ENCODE results near the gene BMPR1B. TPM values are rescaled to one million over a fixed set of nuclear protein-coding genes. Genes with fewer than 3 reads are reported as not detected.
A peak's percentile ranks its signal among the peaks of the same experiment; 100 is the strongest.

BMPR1B gene
- total and polyA plus RNA-seq, 2 of the 8 experiments (the other 6 are each of a cell fraction or from before 2014, with no cell fraction given), result 0.14 to 1.1 TPM

DNA sequence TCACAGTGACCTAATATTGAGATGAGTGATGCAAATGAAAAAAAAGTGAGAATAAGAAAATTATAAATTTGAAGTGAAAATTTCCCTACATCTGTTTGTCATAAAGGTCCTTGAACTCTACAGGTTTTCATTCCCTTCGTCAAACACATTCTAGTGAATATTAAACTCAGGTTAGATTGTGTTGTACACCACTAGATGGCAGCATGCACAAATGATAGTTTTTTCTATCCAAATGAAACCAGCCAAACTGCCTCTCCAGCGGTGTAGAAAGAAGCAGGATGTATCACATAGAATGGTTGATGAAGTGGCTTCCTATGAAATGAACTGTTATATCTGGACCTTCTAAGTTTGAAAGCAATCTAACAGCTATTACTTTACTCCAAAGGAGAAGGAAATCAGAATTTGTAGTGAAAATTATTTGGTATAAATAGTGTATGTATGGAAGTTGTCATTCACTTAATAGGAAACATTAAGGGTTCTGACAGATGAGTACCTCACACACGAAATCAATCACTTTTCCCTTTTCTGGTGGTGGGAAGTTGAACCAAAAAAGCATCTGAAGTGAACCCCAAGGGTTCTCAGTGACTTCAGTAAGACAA is 408.3 kb downstream of the BMPR1B start:
- no peak overlapping the region for H4K5ac ChIP-seq (ENCODE audit: insufficient read length, low read depth, low read length)
- H2BK120ac ChIP-seq (replicated peaks; ENCODE audit: low read depth, low read length), result no peak overlapping the region
- no peak overlapping the region for H2BK12ac ChIP-seq (ENCODE audit: low read depth, low read length)
- H3K4me1 ChIP-seq (replicated peaks in 1 of 4; ENCODE audit: control insufficient read depth in 3 of 4, insufficient read depth in 4 of 4, low read length in 3 of 4), result peaks cover 0 to 3% (median 0%) of the 10 kb centered on the region in 4 experiments; a peak in 1 of 7 replicates
- no peak overlapping the region for H3K18ac ChIP-seq (ENCODE audit: extremely low read depth, low read length)
- H2BK5ac ChIP-seq (ENCODE audit: low read depth, low read length), result no peak overlapping the region
- no peak overlapping the region for H3K4ac ChIP-seq (replicated peaks; ENCODE audit: insufficient read length, low read depth, low read length)
- FAIRE-seq, result peak; percentile 71
- no peak overlapping the region for H3K4me2 ChIP-seq (ENCODE audit: insufficient read depth in 1 of 2, low read depth in 2 of 2, low read length in 2 of 2)
- ChIA-PET CTCF (ENCODE audit: partially characterized antibody) (interaction anchor here (1.0 to 8.0 kb wide), 9 partner anchors 9 to 1488 kb away, joined by 3 to 52 read pairs (median 6); partner anchors contain the start of gene UNC5C), POLR2A (ENCODE audit: partially characterized antibody) (no interaction called here)
- H3K79me2 ChIP-seq (ENCODE audit: control insufficient read depth in 1 of 2, insufficient read depth in 2 of 2, low read length in 2 of 2), result no peaks in the 10 kb centered on the region
- H4K8ac ChIP-seq (ENCODE audit: extremely low read depth, insufficient read depth, low read length), result no peak overlapping the region
- H3K14ac ChIP-seq (ENCODE audit: insufficient read length), result no peak overlapping the region
- H3K36me3 ChIP-seq (ENCODE audit: control insufficient read depth in 2 of 4, insufficient read depth in 4 of 4, low read length in 3 of 4), result no peaks in the 10 kb centered on the region
- no peaks in the 10 kb centered on the region for H3K9me3 ChIP-seq (ENCODE audit: insufficient read depth in 2 of 2, low read depth in 1 of 2, low read length in 1 of 2)
- H4K20me1 ChIP-seq (replicated peaks in 1 of 2; ENCODE audit: control insufficient read depth in 1 of 2, insufficient read depth in 2 of 2, low read length in 2 of 2), result no peaks in the 10 kb centered on the region
- H3K23ac ChIP-seq (ENCODE audit: insufficient read length), result no peak overlapping the region
- no peak overlapping the region for H2BK15ac ChIP-seq (ENCODE audit: low read length)
- 39% methylated on average over 3 of the region's 3 CpGs; no CpG with 5 or more reads in 1 of the 2 experiments for WGBS, 2 experiments (ENCODE audit: extremely low coverage in 1 of 2, insufficient coverage in 1 of 2, insufficient read length in 1 of 2, insufficient replicate concordance in 2 of 2, low coverage in 1 of 2, low lambda C conversion rate in 2 of 2, missing lambda C conversion rate in 1 of 2)
- H3K4me3 ChIP-seq (ENCODE audit: extremely low read depth in 1 of 4, insufficient read depth in 2 of 4, low read depth in 3 of 4, low read length in 4 of 4), result no peak overlapping the region
- DNase-seq (ENCODE audit: low read depth in 1 of 2, low spot score in 2 of 2), result no peak
- H3K27ac ChIP-seq (ENCODE audit: low read depth, low read length), result no peak overlapping the region
- no peak overlapping the region for H2AK5ac ChIP-seq (ENCODE audit: low read depth, low read length)
- H4K91ac ChIP-seq (replicated peaks; ENCODE audit: insufficient read length, low read length), result no peak overlapping the region
- no peak overlapping the region for H3K56ac ChIP-seq (replicated peaks; ENCODE audit: insufficient read length, low read depth, low read length)
- TF ChIP-seq JUND (IDR thresholded peaks at IDR 0.05; ENCODE audit: low read length) (no peak), CTCF (IDR thresholded peaks at IDR 0.05; ENCODE audit: control extremely low read depth in 1 of 3, insufficient read depth in 1 of 3, low read depth in 1 of 3, low read length in 3 of 3) (peak in 2 of 3 experiments; percentile 44 to 59; a peak in 2 of 4 replicates), RAD21 (IDR thresholded peaks at IDR 0.05 in 1 of 2, conservative IDR thresholded peaks at IDR 0.05 in 1 of 2; ENCODE audit: low read depth in 2 of 2, low read length in 2 of 2) (peak; percentile 89 to 91)
- H3K9ac ChIP-seq (replicated peaks in 1 of 4; ENCODE audit: extremely low read depth in 1 of 4, low read depth in 3 of 4, low read length in 3 of 4), result no peak overlapping the region
- no peak overlapping the region for H2AFZ ChIP-seq (ENCODE audit: low read length)
- H3K79me1 ChIP-seq (ENCODE audit: low read depth, low read length), result no peaks in the 10 kb centered on the region
- H3K27me3 ChIP-seq (replicated peaks in 1 of 4; ENCODE audit: control insufficient read depth in 3 of 4, extremely low read depth in 1 of 4, insufficient read depth in 3 of 4, low read length in 3 of 4), result no peaks in the 10 kb centered on the region
- H3K23me2 ChIP-seq (ENCODE audit: low read depth, low read length), result no peaks in the 10 kb centered on the region
- H2BK20ac ChIP-seq (ENCODE audit: low read length), result no peak overlapping the region

Measured in H1 (cell line).